ENCODE results near the gene GRM8.

DNA sequence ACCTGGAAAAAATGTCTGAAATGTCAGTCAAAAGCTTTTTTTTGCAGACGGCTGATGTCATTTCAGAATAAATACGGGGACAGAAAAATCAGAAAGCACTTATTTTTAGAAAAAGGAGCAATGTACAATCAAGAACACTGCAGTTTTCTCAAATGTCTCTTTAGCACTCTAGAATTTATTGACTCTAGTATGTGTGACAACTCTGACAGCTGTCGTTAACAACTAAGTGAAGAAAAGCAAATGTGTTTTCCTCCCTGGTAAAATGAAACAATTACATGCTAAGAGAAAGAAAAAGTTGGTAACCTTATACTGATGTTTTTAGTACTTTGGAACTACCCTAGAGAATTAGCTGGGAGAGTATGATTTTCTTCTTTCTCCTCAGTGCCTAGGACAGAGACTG is 497.4 kb downstream of the GRM8 start:
- TF ChIP-seq, protein P1, sequence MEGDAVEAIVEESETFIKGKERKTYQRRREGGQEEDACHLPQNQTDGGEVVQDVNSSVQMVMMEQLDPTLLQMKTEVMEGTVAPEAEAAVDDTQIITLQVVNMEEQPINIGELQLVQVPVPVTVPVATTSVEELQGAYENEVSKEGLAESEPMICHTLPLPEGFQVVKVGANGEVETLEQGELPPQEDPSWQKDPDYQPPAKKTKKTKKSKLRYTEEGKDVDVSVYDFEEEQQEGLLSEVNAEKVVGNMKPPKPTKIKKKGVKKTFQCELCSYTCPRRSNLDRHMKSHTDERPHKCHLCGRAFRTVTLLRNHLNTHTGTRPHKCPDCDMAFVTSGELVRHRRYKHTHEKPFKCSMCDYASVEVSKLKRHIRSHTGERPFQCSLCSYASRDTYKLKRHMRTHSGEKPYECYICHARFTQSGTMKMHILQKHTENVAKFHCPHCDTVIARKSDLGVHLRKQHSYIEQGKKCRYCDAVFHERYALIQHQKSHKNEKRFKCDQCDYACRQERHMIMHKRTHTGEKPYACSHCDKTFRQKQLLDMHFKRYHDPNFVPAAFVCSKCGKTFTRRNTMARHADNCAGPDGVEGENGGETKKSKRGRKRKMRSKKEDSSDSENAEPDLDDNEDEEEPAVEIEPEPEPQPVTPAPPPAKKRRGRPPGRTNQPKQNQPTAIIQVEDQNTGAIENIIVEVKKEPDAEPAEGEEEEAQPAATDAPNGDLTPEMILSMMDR (conservative IDR thresholded peaks at IDR 0.05; ENCODE audit: low read length): no peak
- no peak for TF ChIP-seq EZH2phosphoT487 (IDR thresholded peaks at IDR 0.05; ENCODE audit: borderline replicate concordance, low read depth, low read length)
